HCT116 (cell line): Measurements from ENCODE around the gene TRPM1. TPM values are rescaled to one million over a fixed set of nuclear protein-coding genes. Genes with fewer than 3 reads are reported as not detected.

ENCODE experiments used
- ATAC-seq: fragments of 200-7000 bp; cut with Tn5 transposase; 2 replicates; pipeline ENCODE4 v1.9.1; 2020; ENCODE audit warnings: mild to moderate bottlenecking, moderate library complexity
- Bru-seq: library from RNA; stranded (reverse); fragments of 400-500 nt; gene quantifications from one replicate; lab custom pipeline; 2021; lab: Mats Ljungman, UMichigan
- BruChase-seq, 2 experiments: library from RNA; stranded (reverse); fragments of 400-500 nt; gene quantifications; one replicate each; lab custom pipeline; 2021; lab: Mats Ljungman, UMichigan
- BruUV-seq: library from RNA; stranded (reverse); fragments of 400-500 nt; replicated peaks from 2 replicates; lab custom pipeline; 2021; lab: Mats Ljungman, UMichigan
- CTCF ChIA-PET: fragments of 300-600 bp; sonication (Branson Sonifier 250); formaldehyde crosslinking; loops from one replicate; lab custom pipeline; 2021; ENCODE audit warnings: antibody characterized with exemption; lab: Charles Lee
- POLR2A ChIA-PET: fragments of 300-600, 350-600 bp; sonication (Branson Sonifier 250); formaldehyde crosslinking; loops from one replicate; lab custom pipeline; 2021; ENCODE audit warnings: antibody characterized with exemption; lab: Charles Lee
- RAD21 ChIA-PET, 2 experiments: fragments of 300-600 bp; sonication (Branson Sonifier 250); formaldehyde crosslinking; loops; one replicate each; lab custom pipeline; 2023; ENCODE audit warnings: low total read pairs in 2 of 2; ENCODE audit not compliant: uncharacterized antibody in 2 of 2, unreplicated experiment in 2 of 2, low non-redundant PET in 1 of 2; lab: Charles Lee
- DNase-seq: peaks from one replicate; pipeline ENCODE4 v3.0.0-alpha.2; 2010; ENCODE audit warnings: low read depth, low spot score
- H2AFZ ChIP-seq: fragments of 200-600 bp; shearing (Covaris generic), sonication (generic); 2 replicates; pipeline ENCODE4 v1.6.1; 2017; ENCODE audit warnings: low read depth, mixed run types, mixed read lengths, antibody characterized with exemption, low read length; ENCODE audit not compliant: poor library complexity, severe bottlenecking
- H3K27ac ChIP-seq: 2 replicates; pipeline ENCODE4 v1.5.1; 2012; ENCODE audit warnings: low read depth, low read length
- H3K27me3 ChIP-seq: fragments of 200-600 bp; sonication (generic); 2 replicates; pipeline ENCODE4 v1.6.1; 2016; ENCODE audit warnings: mixed run types, low read length, mixed read lengths; ENCODE audit not compliant: insufficient read depth
- H3K36me3 ChIP-seq, 2 experiments: fragments of 200-500 bp in 1 of 2; fragments of 200-600 bp in 1 of 2; sonication (Bioruptor generic) in 1 of 2; sonication (generic) in 1 of 2; 2 replicates each; pipeline versions ENCODE4 v1.5.1 to v1.6.1; 2014 to 2016; ENCODE audit warnings: low read length in 2 of 2, inconsistent platforms in 1 of 2, mixed read lengths in 1 of 2, mixed run types in 1 of 2; ENCODE audit not compliant: insufficient read depth in 2 of 2, control insufficient read depth in 1 of 2
- H3K4me1 ChIP-seq, 2 experiments: fragments of 200-600 bp in 1 of 2; sonication (generic) in 1 of 2; 2 replicates each; pipeline versions ENCODE4 v1.5.1 to v1.6.1; 2012 to 2017; ENCODE audit warnings: low read length in 2 of 2, inconsistent platforms in 1 of 2, mild to moderate bottlenecking in 1 of 2, mixed read lengths in 1 of 2, mixed run types in 1 of 2, moderate library complexity in 1 of 2; ENCODE audit not compliant: insufficient read depth in 2 of 2, control insufficient read depth in 1 of 2
- H3K4me2 ChIP-seq: fragments of 200-600 bp; sonication (generic); 2 replicates; pipeline ENCODE4 v1.6.1; 2017; ENCODE audit warnings: mixed run types, low read length, mixed read lengths
- H3K4me3 ChIP-seq, 2 experiments: fragments of 200-600 bp in 1 of 2; sonication (generic) in 1 of 2; replicated peaks in 1 of 2; 2 replicates each; pipeline ENCODE4 v1.5.1; 2011 to 2016; ENCODE audit warnings: low read length in 2 of 2, control low read depth in 1 of 2, low read depth in 1 of 2, mild to moderate bottlenecking in 1 of 2, mixed read lengths in 1 of 2, mixed run types in 1 of 2
- H3K79me2 ChIP-seq: fragments of 200-600 bp; sonication (generic); 2 replicates; pipeline ENCODE4 v1.6.1; 2017; ENCODE audit warnings: mild to moderate bottlenecking, mixed run types, low read length, moderate library complexity, mixed read lengths; ENCODE audit not compliant: insufficient read depth
- H3K9ac ChIP-seq: fragments of 200-600 bp; sonication (generic); 2 replicates; pipeline ENCODE4 v1.6.1; 2016; ENCODE audit warnings: low read length, mixed read lengths
- H3K9me2 ChIP-seq: fragments of 200-600 bp; sonication (generic), shearing (Covaris generic); 2 replicates; pipeline ENCODE4 v1.6.1; 2017; ENCODE audit warnings: mixed run types, mild to moderate bottlenecking, moderate library complexity; ENCODE audit not compliant: insufficient read depth
- H3K9me3 ChIP-seq, 2 experiments: fragments of 200-500 bp in 1 of 2; fragments of 200-600 bp in 1 of 2; sonication (Bioruptor generic) in 1 of 2; sonication (generic) in 1 of 2; 2 replicates each; pipeline ENCODE4 v1.6.1; 2014 to 2017; ENCODE audit warnings: low read length in 2 of 2, mixed read lengths in 2 of 2, inconsistent platforms in 1 of 2, low read depth in 1 of 2, mild to moderate bottlenecking in 1 of 2, mixed run types in 1 of 2, moderate library complexity in 1 of 2; ENCODE audit not compliant: control insufficient read depth in 1 of 2, insufficient read depth in 1 of 2
- H4K20me1 ChIP-seq: fragments of 200-600 bp; sonication (generic), shearing (Covaris generic); 2 replicates; pipeline ENCODE4 v1.6.1; 2017; ENCODE audit warnings: mixed run types, mild to moderate bottlenecking, moderate library complexity; ENCODE audit not compliant: insufficient read depth
- CBX3 ChIP-seq: IDR thresholded peaks from 2 replicates; pipeline ENCODE4 v1.6.1; 2012; ENCODE audit warnings: low read depth
- EGR1 ChIP-seq: IDR thresholded peaks from 2 replicates; pipeline ENCODE4 v1.6.1; 2012; ENCODE audit warnings: low read depth
- ELF1 ChIP-seq: IDR thresholded peaks from 2 replicates; pipeline ENCODE4 v1.6.1; 2012; ENCODE audit warnings: low read depth, borderline replicate concordance
- EZH2 ChIP-seq: fragments of 200-600 bp; sonication (generic); IDR thresholded peaks from 2 replicates; pipeline ENCODE4 v1.6.1; 2017; ENCODE audit warnings: antibody characterized with exemption, mixed run types
- EZH2phosphoT487 ChIP-seq: fragments of 200-600 bp; IDR thresholded peaks from 2 replicates; pipeline ENCODE4 v1.6.1; 2018; ENCODE audit warnings: antibody characterized with exemption, borderline replicate concordance
- FOSL1 ChIP-seq: IDR thresholded peaks from 2 replicates; pipeline ENCODE4 v1.6.1; 2012; ENCODE audit warnings: low read depth
- POLR2A ChIP-seq: IDR thresholded peaks from 2 replicates; pipeline ENCODE4 v1.7.0; 2011; ENCODE audit warnings: borderline replicate concordance; ENCODE audit not compliant: insufficient read depth, insufficient read length; ENCODE audit errors: extremely low read depth
- REST ChIP-seq: IDR thresholded peaks from 2 replicates; pipeline ENCODE4 v1.6.1; 2012; ENCODE audit warnings: low read depth
- SP1 ChIP-seq: IDR thresholded peaks from 2 replicates; pipeline ENCODE4 v1.6.1; 2012; ENCODE audit warnings: low read depth
- SRF ChIP-seq: IDR thresholded peaks from 2 replicates; pipeline ENCODE4 v1.6.1; 2012; ENCODE audit warnings: low read depth
- TCF7L2 ChIP-seq: IDR thresholded peaks from 2 replicates; pipeline ENCODE4 v1.7.0; 2011; ENCODE audit warnings: borderline replicate concordance, inconsistent platforms; ENCODE audit not compliant: insufficient read depth, insufficient read length; ENCODE audit errors: extremely low read depth
- ZFX ChIP-seq: fragments of 450-650 bp; IDR thresholded peaks from 2 replicates; pipeline ENCODE4 v1.6.1; 2017
- ZNF274 ChIP-seq: fragments of 200-500 bp; sonication (Bioruptor generic); IDR thresholded peaks from 2 replicates; pipeline ENCODE4 v1.6.1; 2014; ENCODE audit warnings: mild to moderate bottlenecking, low read depth, low read length, inconsistent platforms
- intact Hi-C: fragments of 100-400 bp; cut with micrococcal nuclease; formaldehyde crosslinking; loops from 2 replicates; pipeline ENCODE4 v1.10.0; 2022
- long read RNA-seq: library from polyadenylated mRNA; unstranded; transcript quantifications from one replicate; pipeline ENCODE4 v2.0.0, GENCODE V29; 2021; ENCODE audit not compliant: unreplicated experiment
- polyA plus RNA-seq: library from polyadenylated mRNA; unstranded; fragments of >200 nt; gene quantifications from 2 replicates; pipeline ENCODE4 v1.2.1, GENCODE V29; 2012; ENCODE audit warnings: missing spikeins
- total RNA-seq: library from RNA; stranded (reverse); gene quantifications from one replicate; pipeline ENCODE4 v1.2.1, GENCODE V29; 2021; ENCODE audit not compliant: unreplicated experiment
- TF ChIP-seq, protein P1 (sequence below): IDR thresholded peaks from 2 replicates; pipeline ENCODE4 v1.6.1; 2012
- TF ChIP-seq, protein P2 (sequence below): IDR thresholded peaks from 2 replicates; pipeline ENCODE4 v1.6.1; 2012

Gene TRPM1
- total RNA-seq (not detected), Bru-seq, nascent RNA (percentile 0 among the genes with signal in this experiment), BruChase-seq, experiment 1, labeled RNA remaining after a 6-hour chase (percentile 1 among the genes with signal in this experiment), BruChase-seq, experiment 2, labeled RNA remaining after a 2-hour chase (percentile 1 among the genes with signal in this experiment)
- polyA plus RNA-seq: not detected in 2 replicates
- long read RNA-seq: 0 reads

DNA sequence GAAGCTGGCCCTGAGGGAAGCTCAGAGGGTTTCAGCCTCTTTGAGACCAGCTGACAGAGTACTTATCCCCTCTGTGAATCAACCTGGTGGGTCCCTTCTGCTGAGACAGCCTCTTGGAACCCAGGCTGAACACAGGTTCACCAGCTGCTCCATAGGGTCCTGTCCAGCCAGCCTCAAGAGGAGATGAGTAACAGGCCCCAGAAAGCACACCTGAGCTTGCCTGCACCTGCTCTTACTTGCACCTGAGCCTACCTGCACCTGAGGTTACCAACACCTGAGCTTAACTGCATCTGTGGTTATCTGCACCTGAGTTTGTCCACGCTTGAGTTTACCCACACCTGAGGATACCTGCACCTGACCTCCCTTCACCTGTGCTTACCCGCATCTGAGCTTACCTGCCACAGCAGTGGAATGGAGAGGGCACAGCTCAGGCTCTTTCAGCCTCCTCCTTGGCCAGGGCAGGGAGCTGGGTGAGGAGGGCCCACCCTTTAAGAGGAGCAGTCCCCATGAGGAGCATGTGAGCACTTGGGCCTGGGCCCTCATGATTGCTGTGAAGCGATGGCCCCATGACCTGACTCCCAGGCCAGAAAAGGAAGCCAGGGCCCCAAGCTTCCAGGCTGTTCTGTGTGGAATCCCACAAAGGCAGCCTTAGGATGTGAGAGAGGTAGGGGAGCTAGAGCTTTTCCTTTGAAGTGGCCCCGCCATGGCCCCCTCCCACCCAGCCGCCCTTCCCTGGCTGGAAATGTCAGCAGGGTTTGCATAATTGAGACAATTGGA, at the start of gene TRPM1:
Gene TRPM1, minus strand, starts transcription at position 464 of the 777 bp plus-strand sequence. CDS start 20,370 bp downstream, outside the sequence.
- no peak for TF ChIP-seq REST
- no peak for TF ChIP-seq FOSL1
- TF ChIP-seq, protein P1, sequence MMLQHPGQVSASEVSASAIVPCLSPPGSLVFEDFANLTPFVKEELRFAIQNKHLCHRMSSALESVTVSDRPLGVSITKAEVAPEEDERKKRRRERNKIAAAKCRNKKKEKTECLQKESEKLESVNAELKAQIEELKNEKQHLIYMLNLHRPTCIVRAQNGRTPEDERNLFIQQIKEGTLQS: no peak
- no peak for TF ChIP-seq SP1
- no peak for TF ChIP-seq ZNF274
- TF ChIP-seq, protein P2, sequence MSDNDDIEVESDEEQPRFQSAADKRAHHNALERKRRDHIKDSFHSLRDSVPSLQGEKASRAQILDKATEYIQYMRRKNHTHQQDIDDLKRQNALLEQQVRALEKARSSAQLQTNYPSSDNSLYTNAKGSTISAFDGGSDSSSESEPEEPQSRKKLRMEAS: no peak
- no peak for TF ChIP-seq EZH2
- TF ChIP-seq ELF1: no peak
- no peak for TF ChIP-seq EZH2phosphoT487
- TF ChIP-seq SRF: no peak
- no peak for TF ChIP-seq POLR2A
- no peak for TF ChIP-seq CBX3
- TF ChIP-seq ZFX: no peak
- TF ChIP-seq TCF7L2: no peak
- TF ChIP-seq EGR1: no peak
- H3K4me2 ChIP-seq: no peak within 1 kb of the TSS
- DNase-seq (no peak), ATAC-seq (no peak)
- POLR2A ChIA-PET: no interaction called here
- no peak within 1 kb of the TSS for H3K9ac ChIP-seq
- RAD21 ChIA-PET: no interaction called here
- no peaks in the 10 kb centered on the region for H4K20me1 ChIP-seq
- H3K4me1 ChIP-seq: peaks cover 3 to 6% of the 10 kb centered on the region in 2 experiments; a peak in 2 of 4 replicates
- H3K27me3 ChIP-seq: no peaks in the 10 kb centered on the region
- H3K9me3 ChIP-seq: no peaks in the 10 kb centered on the region
- no peaks in the 10 kb centered on the region for H3K36me3 ChIP-seq
- no peaks in the 10 kb centered on the region for H3K79me2 ChIP-seq
- no peak within 1 kb of the TSS for H2AFZ ChIP-seq
- no TSS peak for BruUV-seq
- H3K4me3 ChIP-seq: no peak within 1 kb of the TSS
- H3K27ac ChIP-seq: no peak within 1 kb of the TSS
- CTCF ChIA-PET: interaction anchor here (2.0 kb wide), 1 partner anchor 28 kb away, joined by 5 read pairs; no protein-coding TSS in a partner anchor
- intact Hi-C loops: no loop called here
- no peaks in the 10 kb centered on the region for H3K9me2 ChIP-seq
